NB4 (cell line): Measurements from ENCODE around the gene CAPG.

Source experiments
- MAX ChIP-seq: IDR thresholded peaks from 2 replicates; pipeline ENCODE4 v1.6.1; 2011; ENCODE audit warnings: low read depth, low read length
- TF ChIP-seq, protein P1 (sequence below): IDR thresholded peaks from one replicate; pipeline ENCODE4 v1.5.1; 2012; ENCODE audit warnings: low read depth, low read length

- TF ChIP-seq, protein P1, sequence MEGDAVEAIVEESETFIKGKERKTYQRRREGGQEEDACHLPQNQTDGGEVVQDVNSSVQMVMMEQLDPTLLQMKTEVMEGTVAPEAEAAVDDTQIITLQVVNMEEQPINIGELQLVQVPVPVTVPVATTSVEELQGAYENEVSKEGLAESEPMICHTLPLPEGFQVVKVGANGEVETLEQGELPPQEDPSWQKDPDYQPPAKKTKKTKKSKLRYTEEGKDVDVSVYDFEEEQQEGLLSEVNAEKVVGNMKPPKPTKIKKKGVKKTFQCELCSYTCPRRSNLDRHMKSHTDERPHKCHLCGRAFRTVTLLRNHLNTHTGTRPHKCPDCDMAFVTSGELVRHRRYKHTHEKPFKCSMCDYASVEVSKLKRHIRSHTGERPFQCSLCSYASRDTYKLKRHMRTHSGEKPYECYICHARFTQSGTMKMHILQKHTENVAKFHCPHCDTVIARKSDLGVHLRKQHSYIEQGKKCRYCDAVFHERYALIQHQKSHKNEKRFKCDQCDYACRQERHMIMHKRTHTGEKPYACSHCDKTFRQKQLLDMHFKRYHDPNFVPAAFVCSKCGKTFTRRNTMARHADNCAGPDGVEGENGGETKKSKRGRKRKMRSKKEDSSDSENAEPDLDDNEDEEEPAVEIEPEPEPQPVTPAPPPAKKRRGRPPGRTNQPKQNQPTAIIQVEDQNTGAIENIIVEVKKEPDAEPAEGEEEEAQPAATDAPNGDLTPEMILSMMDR: no peak
- peak; percentile 90 for TF ChIP-seq MAX
Observed at GRCh38 chr2:85437488-85438200, 27.5 kb upstream of the CAPG start.
